WTC11 (cell line): ENCODE measurements around the gene GSS. TPM values are rescaled to one million over a fixed set of nuclear protein-coding genes. Genes with fewer than 3 reads are reported as not detected.

Experiments used
- ATAC-seq: fragments of 200-7000 bp; cut with Tn5 transposase; 2 replicates; pipeline ENCODE4 v1.10.0; 2021; ENCODE audit warnings: mild to moderate bottlenecking, moderate library complexity
- CTCF ChIA-PET: fragments of 300-600 bp; sonication (Branson Sonifier 250); formaldehyde crosslinking; loops from one replicate; lab custom pipeline; 2021; ENCODE audit warnings: antibody characterized with exemption; lab: Charles Lee
- POLR2A ChIA-PET: fragments of 350-600 bp; sonication (Branson Sonifier 250); formaldehyde crosslinking; loops from one replicate; lab custom pipeline; 2021; ENCODE audit warnings: antibody characterized with exemption; lab: Charles Lee
- DNase-seq: peaks from one replicate; pipeline ENCODE4 v3.0.0; 2021; ENCODE audit warnings: low spot score
- H3K27ac Mint-ChIP-seq: 2 replicates; pipeline ENCODE4 v1.8.0; 2021; ENCODE audit warnings: mixed read lengths
- H3K27me3 Mint-ChIP-seq: 2 replicates; pipeline ENCODE4 v1.8.0; 2021; ENCODE audit warnings: low read depth, mild to moderate bottlenecking, moderate library complexity, mixed read lengths
- H3K36me3 Mint-ChIP-seq: 2 replicates; pipeline ENCODE4 v1.8.0; 2021; ENCODE audit warnings: mixed read lengths
- H3K4me1 Mint-ChIP-seq: 2 replicates; pipeline ENCODE4 v1.8.0; 2022; ENCODE audit warnings: mixed read lengths
- H3K4me3 Mint-ChIP-seq: 2 replicates; pipeline ENCODE4 v1.8.0; 2021; ENCODE audit warnings: mild to moderate bottlenecking, moderate library complexity, mixed read lengths
- H3K9me3 Mint-ChIP-seq: 2 replicates; pipeline ENCODE4 v1.8.0; 2021; ENCODE audit warnings: mixed read lengths
- ATF1 ChIP-seq: sonication (generic); formaldehyde crosslinking; IDR thresholded peaks from 2 replicates; pipeline ENCODE4 v1.8.1; 2023; ENCODE audit warnings: mild to moderate bottlenecking, moderate library complexity, missing genetic modification reagents
- CREM ChIP-seq: sonication (generic); formaldehyde crosslinking; IDR thresholded peaks from 2 replicates; pipeline ENCODE4 v1.8.1; 2022; ENCODE audit warnings: mild to moderate bottlenecking, missing genetic modification reagents, moderate library complexity
- EMX1 ChIP-seq: fragments of 250-450 bp; sonication (Bioruptor Pico); IDR thresholded peaks from 2 replicates; pipeline ENCODE4 v1.8.0; 2021; ENCODE audit warnings: mild to moderate bottlenecking
- ESRRA ChIP-seq: sonication (generic); formaldehyde crosslinking; IDR thresholded peaks from 2 replicates; pipeline ENCODE4 v1.8.1; 2022; ENCODE audit warnings: mild to moderate bottlenecking, missing genetic modification reagents, borderline replicate concordance
- GABPB1 ChIP-seq: sonication (generic); formaldehyde crosslinking; IDR thresholded peaks from 2 replicates; pipeline ENCODE4 v1.8.1; 2023; ENCODE audit warnings: mild to moderate bottlenecking, missing genetic modification reagents
- IRF2 ChIP-seq: sonication (generic); formaldehyde crosslinking; IDR thresholded peaks from 2 replicates; pipeline ENCODE4 v1.8.0; 2022; ENCODE audit warnings: low read depth, missing genetic modification reagents, borderline replicate concordance
- MXD4 ChIP-seq: fragments of 250-450 bp; sonication (Bioruptor Pico); IDR thresholded peaks from 2 replicates; pipeline ENCODE4 v1.8.0; 2021; ENCODE audit warnings: mild to moderate bottlenecking, moderate library complexity, borderline replicate concordance
- NFE2L1 ChIP-seq: sonication (generic); formaldehyde crosslinking; IDR thresholded peaks from 2 replicates; pipeline ENCODE4 v1.8.1; 2023; ENCODE audit warnings: missing genetic modification reagents
- PRRX2 ChIP-seq: fragments of 250-450 bp; sonication (Bioruptor Pico); IDR thresholded peaks from 2 replicates; pipeline ENCODE4 v1.8.0; 2021; ENCODE audit warnings: mild to moderate bottlenecking
- SOX15 ChIP-seq: fragments of 250-450 bp; sonication (Bioruptor Pico); IDR thresholded peaks from 2 replicates; pipeline ENCODE4 v1.9.0; 2021; ENCODE audit warnings: mild to moderate bottlenecking
- ZNF232 ChIP-seq: sonication (generic); formaldehyde crosslinking; IDR thresholded peaks from 2 replicates; pipeline ENCODE4 v1.8.0; 2022; ENCODE audit warnings: mild to moderate bottlenecking, missing genetic modification reagents
- ZNF263 ChIP-seq: sonication (generic); formaldehyde crosslinking; IDR thresholded peaks from 2 replicates; pipeline ENCODE4 v1.8.1; 2022; ENCODE audit warnings: low read depth, mild to moderate bottlenecking, moderate library complexity, missing genetic modification reagents
- ZNF317 ChIP-seq: sonication (generic); formaldehyde crosslinking; IDR thresholded peaks from 2 replicates; pipeline ENCODE4 v1.8.1; 2023; ENCODE audit warnings: low read depth, mild to moderate bottlenecking, moderate library complexity, missing genetic modification reagents, borderline replicate concordance
- ZNF423 ChIP-seq: fragments of 250-450 bp; sonication (Bioruptor Pico); IDR thresholded peaks from 2 replicates; pipeline ENCODE4 v2.1.2; 2022; ENCODE audit warnings: mild to moderate bottlenecking, moderate library complexity
- ZNF671 ChIP-seq: fragments of 250-450 bp; sonication (Bioruptor Pico); IDR thresholded peaks from 2 replicates; pipeline ENCODE4 v1.8.0; 2021; ENCODE audit warnings: mild to moderate bottlenecking
- total RNA-seq: library from RNA; stranded (reverse); gene quantifications from 3 replicates; pipeline ENCODE4 v1.2.3, GENCODE V29; 2021
- TF ChIP-seq, protein P1 (sequence below): fragments of 250-450 bp; sonication (Bioruptor Pico); IDR thresholded peaks from 2 replicates; pipeline ENCODE4 v2.1.2; 2022; ENCODE audit warnings: mild to moderate bottlenecking, moderate library complexity
- TF ChIP-seq, protein P2 (sequence below): fragments of 250-450 bp; sonication (Bioruptor Pico); IDR thresholded peaks from 2 replicates; pipeline ENCODE4 v1.9.0; 2021; ENCODE audit warnings: moderate library complexity, mild to moderate bottlenecking, inconsistent platforms, borderline replicate concordance
- TF ChIP-seq, protein P3 (sequence below): sonication (generic); formaldehyde crosslinking; conservative IDR thresholded peaks from 2 replicates; pipeline ENCODE4 v1.8.1; 2022; ENCODE audit warnings: mild to moderate bottlenecking, missing genetic modification reagents
- TF ChIP-seq, protein P4 (sequence below): sonication (generic); formaldehyde crosslinking; IDR thresholded peaks from 2 replicates; pipeline ENCODE4 v1.8.1; 2023; ENCODE audit warnings: mild to moderate bottlenecking, missing genetic modification reagents, moderate library complexity

GSS gene
- total RNA-seq, 1 experiment from 2014 or later, result 47.3 TPM

DNA sequence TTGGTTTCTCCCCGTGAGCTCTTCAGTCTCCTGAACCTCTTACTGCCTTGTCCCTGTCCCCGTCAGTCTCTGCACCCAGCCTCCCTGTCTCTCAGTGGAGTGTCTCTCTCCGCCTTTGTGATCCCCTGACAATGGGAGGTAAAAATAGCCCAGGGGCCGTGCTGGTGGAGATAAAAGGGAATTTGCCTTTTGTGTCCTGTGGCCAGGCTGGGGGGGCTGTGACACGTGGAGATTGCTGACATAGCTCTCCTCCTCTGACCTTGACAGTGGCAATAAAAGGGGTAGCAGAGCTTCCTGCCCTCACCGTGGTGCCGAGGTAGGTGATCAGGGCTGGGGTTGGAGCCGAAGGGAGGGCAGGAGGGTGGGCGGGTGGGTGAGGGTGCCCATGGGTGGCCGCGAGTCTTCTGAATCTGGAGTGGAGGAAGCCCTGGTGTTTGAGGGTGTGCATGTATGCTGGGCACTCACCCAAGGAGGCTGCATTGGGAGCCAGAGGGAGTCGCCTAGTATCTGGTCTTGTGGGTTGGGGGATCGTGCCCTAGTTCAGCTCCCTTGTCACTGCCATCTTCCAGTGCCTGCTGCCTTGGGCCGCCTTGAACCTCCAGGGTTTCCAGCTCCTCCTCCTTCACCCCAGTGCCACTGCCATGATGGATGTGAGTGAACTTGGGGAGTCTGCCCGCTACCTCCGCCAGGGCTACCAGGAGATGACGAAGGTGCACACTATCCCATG is 21.9 kb upstream of the GSS start:
- Mint-ChIP-seq H3K9me3 (no peaks in the 10 kb centered on the region), H3K4me3 (no peak overlapping the region), H3K36me3 (no peaks in the 10 kb centered on the region), H3K4me1 (peaks cover 46% of the 10 kb centered on the region)
- ChIA-PET CTCF (interaction anchor here (0.9 to 1.3 kb wide), 2 partner anchors 21 to 37 kb away, joined by 3 to 5 read pairs; no protein-coding TSS in a partner anchor), POLR2A (no interaction called here)
- DNase-seq, result no peak
- TF ChIP-seq, protein P1, sequence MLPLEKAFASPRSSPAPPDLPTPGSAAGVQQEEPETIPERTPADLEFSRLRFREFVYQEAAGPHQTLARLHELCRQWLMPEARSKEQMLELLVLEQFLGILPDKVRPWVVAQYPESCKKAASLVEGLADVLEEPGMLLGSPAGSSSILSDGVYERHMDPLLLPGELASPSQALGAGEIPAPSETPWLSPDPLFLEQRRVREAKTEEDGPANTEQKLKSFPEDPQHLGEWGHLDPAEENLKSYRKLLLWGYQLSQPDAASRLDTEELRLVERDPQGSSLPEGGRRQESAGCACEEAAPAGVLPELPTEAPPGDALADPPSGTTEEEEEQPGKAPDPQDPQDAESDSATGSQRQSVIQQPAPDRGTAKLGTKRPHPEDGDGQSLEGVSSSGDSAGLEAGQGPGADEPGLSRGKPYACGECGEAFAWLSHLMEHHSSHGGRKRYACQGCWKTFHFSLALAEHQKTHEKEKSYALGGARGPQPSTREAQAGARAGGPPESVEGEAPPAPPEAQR (CRISPR knock-in tag), result no peak
- no peak for TF ChIP-seq ZNF671 (CRISPR knock-in tag)
- TF ChIP-seq, all 79 proteins: peak for 0
- peaks cover 17% of the 10 kb centered on the region for H3K27me3 Mint-ChIP-seq
- ATAC-seq, result no peak
- H3K27ac Mint-ChIP-seq, result no peak overlapping the region

DNA sequence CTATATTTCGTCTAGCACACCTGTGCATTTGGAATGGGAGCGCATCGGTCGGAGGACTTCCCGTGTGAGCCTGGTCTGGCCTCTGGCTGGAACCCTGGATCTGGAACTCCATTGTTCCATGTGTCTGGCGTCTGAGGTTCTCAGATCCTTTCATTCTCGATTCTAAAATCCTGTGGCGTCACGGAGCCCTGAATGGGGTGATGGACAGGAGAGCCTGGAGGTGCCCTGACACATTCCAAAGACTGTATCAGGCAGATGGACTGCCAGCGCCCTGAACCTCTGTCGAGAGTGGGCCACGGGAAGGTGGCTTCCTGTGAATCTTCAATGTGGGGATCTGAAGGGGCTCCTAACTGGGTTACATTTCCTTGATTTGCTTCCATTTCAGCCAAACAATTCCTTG is 20.7 kb upstream of the GSS start:
- no peak for DNase-seq
- Mint-ChIP-seq H3K4me3 (no peak overlapping the region), H3K27ac (no peak overlapping the region), H3K9me3 (no peaks in the 10 kb centered on the region), H3K27me3 (peaks cover 7% of the 10 kb centered on the region; the same call in 1 of the 2 replicates), H3K36me3 (no peaks in the 10 kb centered on the region), H3K4me1 (peaks cover 39% of the 10 kb centered on the region)
- TF ChIP-seq ESRRA (CRISPR knock-in tag) (no peak), IRF2 (CRISPR knock-in tag) (no peak), ATF1 (CRISPR knock-in tag) (no peak), EMX1 (CRISPR knock-in tag) (no peak), PRRX2 (no peak), CREM (CRISPR knock-in tag) (no peak), ZNF317 (no peak), ZNF232 (no peak), MXD4 (no peak), GABPB1 (CRISPR knock-in tag) (no peak), SOX15 (CRISPR knock-in tag) (no peak), NFE2L1 (no peak)
- TF ChIP-seq, protein P2, sequence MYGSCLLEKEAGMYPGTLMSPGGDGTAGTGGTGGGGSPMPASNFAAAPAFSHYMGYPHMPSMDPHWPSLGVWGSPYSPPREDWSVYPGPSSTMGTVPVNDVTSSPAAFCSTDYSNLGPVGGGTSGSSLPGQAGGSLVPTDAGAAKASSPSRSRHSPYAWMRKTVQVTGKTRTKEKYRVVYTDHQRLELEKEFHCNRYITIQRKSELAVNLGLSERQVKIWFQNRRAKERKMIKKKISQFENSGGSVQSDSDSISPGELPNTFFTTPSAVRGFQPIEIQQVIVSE, result no peak
- TF ChIP-seq, protein P3, sequence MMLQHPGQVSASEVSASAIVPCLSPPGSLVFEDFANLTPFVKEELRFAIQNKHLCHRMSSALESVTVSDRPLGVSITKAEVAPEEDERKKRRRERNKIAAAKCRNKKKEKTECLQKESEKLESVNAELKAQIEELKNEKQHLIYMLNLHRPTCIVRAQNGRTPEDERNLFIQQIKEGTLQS (CRISPR knock-in tag), result no peak
- ATAC-seq, result no peak
- CTCF ChIA-PET, result no interaction called here
- POLR2A ChIA-PET, result no interaction called here

DNA sequence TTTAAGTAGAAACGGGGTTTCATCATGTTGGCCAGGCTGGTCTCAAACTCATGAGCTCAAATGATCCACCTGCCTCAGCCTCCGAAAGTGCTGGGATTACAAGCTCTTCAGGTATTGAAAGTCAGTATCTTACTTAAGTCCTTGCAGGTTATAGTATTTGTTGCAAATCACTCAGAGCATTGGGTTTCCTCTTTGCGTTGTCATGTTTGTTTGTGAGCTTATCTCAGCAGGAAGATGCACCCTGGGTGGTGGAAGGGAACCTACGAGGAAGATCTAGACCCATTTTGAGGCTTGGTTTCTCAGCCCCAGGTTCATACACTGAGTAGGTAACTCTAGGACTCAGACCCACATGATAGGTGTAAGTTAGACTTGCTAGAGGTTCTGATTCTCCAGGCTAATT is 18.6 kb upstream of the GSS start:
- TF ChIP-seq ZNF423 (CRISPR knock-in tag) (peak; percentile 7; the same call in 1 of the 2 replicates), ZNF263 (CRISPR knock-in tag) (no peak)
- TF ChIP-seq, protein P4, sequence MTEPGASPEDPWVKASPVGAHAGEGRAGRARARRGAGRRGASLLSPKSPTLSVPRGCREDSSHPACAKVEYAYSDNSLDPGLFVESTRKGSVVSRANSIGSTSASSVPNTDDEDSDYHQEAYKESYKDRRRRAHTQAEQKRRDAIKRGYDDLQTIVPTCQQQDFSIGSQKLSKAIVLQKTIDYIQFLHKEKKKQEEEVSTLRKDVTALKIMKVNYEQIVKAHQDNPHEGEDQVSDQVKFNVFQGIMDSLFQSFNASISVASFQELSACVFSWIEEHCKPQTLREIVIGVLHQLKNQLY (CRISPR knock-in tag), result no peak
- ChIA-PET POLR2A (interaction anchor here (0.6 kb wide), 1 partner anchor 1682 kb away, joined by 5 read pairs; no protein-coding TSS in a partner anchor), CTCF (interaction anchor here (0.6 to 1.0 kb wide), 5 partner anchors 18 to 601 kb away, joined by 3 to 6 read pairs (median 3); partner anchors contain the start of gene MYH7B)
- Mint-ChIP-seq H3K36me3 (no peaks in the 10 kb centered on the region), H3K27ac (no peak overlapping the region), H3K4me1 (peaks cover 22% of the 10 kb centered on the region), H3K27me3 (peaks cover 4% of the 10 kb centered on the region; the same call in 1 of the 2 replicates), H3K4me3 (no peak overlapping the region), H3K9me3 (no peaks in the 10 kb centered on the region)
- no peak for ATAC-seq
- no peak for DNase-seq
